Tibial artery (tissue), 4 donors: ENCODE measurements around the gene BSDC1.

ENCODE experiments used
- DNase-seq, 2 donors: peaks; one replicate each; pipeline ENCODE4 v3.0.0-alpha.2; 2019
- H3K27ac ChIP-seq, 2 donors: fragments of 200-600 bp; sonication (generic) in 1 of 2; 1 replicate in 1 of 2; 2 replicates in 1 of 2; pipeline ENCODE4 v1.5.1; 2018 to 2019; ENCODE audit warnings: mild to moderate bottlenecking in 1 of 2
- H3K27me3 ChIP-seq, 2 donors: fragments of 200-600 bp; sonication (generic) in 1 of 2; one replicate each; pipeline versions ENCODE4 v1.5.1 to v1.6.0; 2016 to 2019
- H3K36me3 ChIP-seq, 3 donors: fragments of 200-600 bp; sonication (generic) in 2 of 3; one replicate each; pipeline ENCODE4 v1.5.1; 2016 to 2019; ENCODE audit warnings: mild to moderate bottlenecking in 2 of 3
- H3K4me1 ChIP-seq, 4 donors: fragments of 200-600 bp; sonication (generic) in 2 of 4; 1 replicate in 3 of 4; 2 replicates in 1 of 4; pipeline ENCODE4 v1.5.1; 2016 to 2019
- H3K4me3 ChIP-seq, 2 donors: fragments of 200-600 bp; sonication (generic) in 1 of 2; 1 replicate in 1 of 2; 2 replicates in 1 of 2; pipeline ENCODE4 v1.5.1; 2018 to 2019; ENCODE audit warnings: mild to moderate bottlenecking in 2 of 2
- H3K9me3 ChIP-seq, 3 donors: fragments of 200-600 bp; sonication (generic) in 1 of 3; one replicate each; pipeline ENCODE4 v1.5.1; 2016 to 2019
- CTCF ChIP-seq, 2 experiments: fragments of 200-600 bp in 1 of 2; fragments of 450-650 bp in 1 of 2; IDR thresholded peaks; one replicate each; pipeline ENCODE4 v1.5.1; 2017 to 2019; ENCODE audit warnings: antibody characterized with exemption in 2 of 2, mild to moderate bottlenecking in 1 of 2, moderate library complexity in 1 of 2
- intact Hi-C: fragments of 100-400 bp; cut with DNase I; formaldehyde crosslinking; loops from one replicate; pipeline ENCODE4 v1.15.0; 2023; ENCODE audit warnings: low total_unique reads

BSDC1 gene

GRCh38 chr1:32335790-32336590 is 58.3 kb downstream of the BSDC1 start, which contains the start of gene MARCKSL1:
Gene MARCKSL1, minus strand, starts transcription at chr1:32336233. Its CDS starts 200 bp downstream, at chr1:32336033.
- peaks cover 0 to 37% (median 21%) of the 10 kb centered on the region in 4 donors for H3K4me1 ChIP-seq
- no peaks in the 10 kb centered on the region for H3K9me3 ChIP-seq
- H3K4me3 ChIP-seq, result peak within 1 kb of the TSS; percentile 55 to 78
- peak; percentile 68 to 80 for DNase-seq
- peak within 1 kb of the TSS in 1 of 2 donors; percentile 11 for H3K27ac ChIP-seq
- intact Hi-C loops, result no loop called here
- peaks cover 18 to 22% (median 19%) of the 10 kb centered on the region in 3 donors for H3K36me3 ChIP-seq
- no peak for TF ChIP-seq CTCF (IDR thresholded peaks at IDR 0.05)
- H3K27me3 ChIP-seq, result peaks cover 0 to 12% of the 10 kb centered on the region in 2 donors

GRCh38 chr1:32335535-32335789 is 58.8 kb downstream of the BSDC1 start:
- Histone ChIP-seq H3K36me3 (peaks cover 24 to 27% (median 24%) of the 10 kb centered on the region in 3 donors), H3K4me3 (peak overlapping the region; percentile 55 to 78), H3K27me3 (peaks cover 0 to 12% of the 10 kb centered on the region in 2 donors), H3K27ac (peak overlapping the region in 1 of 2 donors; percentile 11), H3K9me3 (no peaks in the 10 kb centered on the region), H3K4me1 (peaks cover 0 to 37% (median 21%) of the 10 kb centered on the region in 4 donors)
- no peak for TF ChIP-seq CTCF (IDR thresholded peaks at IDR 0.05)
- DNase-seq, result no peak
- intact Hi-C loops, result no loop called here

GRCh38 chr1:32334864-32335534 is 59.2 kb downstream of the BSDC1 start:
- peak; percentile 44 to 59 for TF ChIP-seq CTCF (IDR thresholded peaks at IDR 0.05)

GRCh38 chr1:32334274-32334861 is 59.9 kb downstream of the BSDC1 start:
- Histone ChIP-seq H3K9me3 (no peaks in the 10 kb centered on the region), H3K27me3 (peaks cover 0 to 12% of the 10 kb centered on the region in 2 donors), H3K27ac (no peak overlapping the region), H3K36me3 (peaks cover 34 to 38% (median 35%) of the 10 kb centered on the region in 3 donors), H3K4me1 (peaks cover 0 to 37% (median 21%) of the 10 kb centered on the region in 4 donors), H3K4me3 (no peak overlapping the region)
- intact Hi-C loops, result no loop called here
- no peak for TF ChIP-seq CTCF (IDR thresholded peaks at IDR 0.05)
- no peak for DNase-seq

More at GRCh38 chr1:32334864-32335534, 59.2 kb downstream of the BSDC1 start:
- Histone ChIP-seq H3K4me3 (peak overlapping the region; percentile 55 to 78), H3K27ac (peak overlapping the region in 1 of 2 donors; percentile 11), H3K36me3 (peaks cover 28 to 31% (median 28%) of the 10 kb centered on the region in 3 donors), H3K27me3 (peaks cover 0 to 12% of the 10 kb centered on the region in 2 donors), H3K4me1 (peaks cover 0 to 37% (median 21%) of the 10 kb centered on the region in 4 donors), H3K9me3 (no peaks in the 10 kb centered on the region)
- no peak for DNase-seq
- intact Hi-C loops, result no loop called here

GRCh38 chr1:32333251-32333963 is 60.8 kb downstream of the BSDC1 start:
- DNase-seq, result no peak
- intact Hi-C loops, result no loop called here
- no peak for TF ChIP-seq CTCF (IDR thresholded peaks at IDR 0.05)
- H3K4me1 ChIP-seq, result peaks cover 0 to 37% (median 21%) of the 10 kb centered on the region in 4 donors
- peaks cover 0 to 12% of the 10 kb centered on the region in 2 donors for H3K27me3 ChIP-seq
- H3K9me3 ChIP-seq, result no peaks in the 10 kb centered on the region
- no peak overlapping the region for H3K27ac ChIP-seq
- no peak overlapping the region for H3K4me3 ChIP-seq
- H3K36me3 ChIP-seq, result peaks cover 42 to 47% (median 44%) of the 10 kb centered on the region in 3 donors
